IPS DF 6.9 (cell line): ENCODE results near the gene GNB1.

Experiments used
- DNase-seq: peaks from one replicate; pipeline ENCODE4 v3.0.0-alpha.2; 2013; ENCODE audit warnings: low read depth, low spot score
- H3K27ac ChIP-seq: one replicate; pipeline ENCODE4 v1.5.1; 2013; ENCODE audit warnings: low read length, control low read depth
- H3K27me3 ChIP-seq: 2 replicates; pipeline ENCODE4 v1.6.1; 2013; ENCODE audit warnings: mild to moderate bottlenecking, low read length; ENCODE audit not compliant: control insufficient read depth, insufficient read depth
- H3K36me3 ChIP-seq: 2 replicates; pipeline ENCODE4 v1.6.1; 2013; ENCODE audit warnings: low read length; ENCODE audit not compliant: control insufficient read depth, insufficient read depth
- H3K4me1 ChIP-seq: 2 replicates; pipeline ENCODE4 v1.6.1; 2013; ENCODE audit warnings: low read length; ENCODE audit not compliant: control insufficient read depth, insufficient read depth
- H3K4me3 ChIP-seq: 2 replicates; pipeline ENCODE4 v1.5.1; 2013; ENCODE audit warnings: mild to moderate bottlenecking, low read length
- H3K9me3 ChIP-seq: 2 replicates; pipeline ENCODE4 v1.6.1; 2013; ENCODE audit warnings: low read length, inconsistent platforms; ENCODE audit not compliant: control insufficient read depth, insufficient read depth
- WGBS: extraction: QIAGEN DNeasy Blood & Tissue Kit; methylation state at CpG from one replicate; pipeline ENCODE4 v1.1.7; 2013; ENCODE audit warnings: mixed read lengths, missing lambda C conversion rate; ENCODE audit not compliant: insufficient read length, insufficient coverage; 5-methylcytosine and 5-hydroxymethylcytosine counted together

GNB1 gene

GRCh38 chr1:1788646-1789431 lies 102.0 kb downstream of the GNB1 start:
- WGBS, result no CpG with 5 or more reads among the region's 25 CpGs
- Histone ChIP-seq H3K27me3 (no peaks in the 10 kb centered on the region), H3K4me3 (no peak overlapping the region), H3K36me3 (peaks cover 40% of the 10 kb centered on the region), H3K27ac (no peak overlapping the region), H3K4me1 (no peaks in the 10 kb centered on the region), H3K9me3 (no peaks in the 10 kb centered on the region)
- DNase-seq, result no peak

DNA sequence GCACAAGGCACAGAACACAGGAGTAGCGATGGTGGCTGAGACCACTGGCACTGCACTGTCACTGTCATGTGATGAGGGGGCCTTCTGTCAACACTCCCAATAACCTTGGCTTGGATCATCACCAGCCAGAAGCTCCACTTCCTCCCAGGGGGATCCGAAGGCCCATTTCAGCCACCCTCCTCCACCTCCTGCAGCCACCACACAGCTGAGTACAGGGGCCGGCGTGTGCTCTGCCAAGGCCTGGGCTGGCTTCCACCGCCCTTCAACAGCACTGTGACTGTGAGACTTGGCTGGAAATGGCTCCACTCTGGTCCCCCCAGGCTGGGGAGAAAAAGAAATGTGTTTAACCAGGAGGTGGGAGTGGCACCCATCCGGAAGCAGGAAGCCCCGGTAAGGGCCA lies 102.8 kb downstream of the GNB1 start:
- Histone ChIP-seq H3K27me3 (no peaks in the 10 kb centered on the region), H3K36me3 (peaks cover 34% of the 10 kb centered on the region), H3K4me1 (no peaks in the 10 kb centered on the region), H3K27ac (no peak overlapping the region), H3K4me3 (no peak overlapping the region), H3K9me3 (no peaks in the 10 kb centered on the region)
- no CpG with 5 or more reads among the region's 7 CpGs for WGBS
- DNase-seq, result no peak

- H3K9me3 ChIP-seq, result no peaks in the 10 kb centered on the region
- no peak overlapping the region for H3K4me3 ChIP-seq
- H3K36me3 ChIP-seq, result peaks cover 32% of the 10 kb centered on the region
- H3K27me3 ChIP-seq, result no peaks in the 10 kb centered on the region
- no peaks in the 10 kb centered on the region for H3K4me1 ChIP-seq
- WGBS, result 100% methylated on average over 1 of the region's 20 CpGs
- DNase-seq, result no peak
- no peak overlapping the region for H3K27ac ChIP-seq
Observed at GRCh38 chr1:1786836-1787605, 103.9 kb downstream of the GNB1 start.

GRCh38 chr1:1785666-1786065 lies 105.2 kb downstream of the GNB1 start:
- H3K4me1 ChIP-seq, result peaks cover 4% of the 10 kb centered on the region
- H3K27ac ChIP-seq, result no peak overlapping the region
- no peak overlapping the region for H3K4me3 ChIP-seq
- H3K27me3 ChIP-seq, result no peaks in the 10 kb centered on the region
- no CpG with 5 or more reads among the region's 10 CpGs for WGBS
- no peaks in the 10 kb centered on the region for H3K9me3 ChIP-seq
- DNase-seq, result no peak
- peaks cover 26% of the 10 kb centered on the region for H3K36me3 ChIP-seq

DNA sequence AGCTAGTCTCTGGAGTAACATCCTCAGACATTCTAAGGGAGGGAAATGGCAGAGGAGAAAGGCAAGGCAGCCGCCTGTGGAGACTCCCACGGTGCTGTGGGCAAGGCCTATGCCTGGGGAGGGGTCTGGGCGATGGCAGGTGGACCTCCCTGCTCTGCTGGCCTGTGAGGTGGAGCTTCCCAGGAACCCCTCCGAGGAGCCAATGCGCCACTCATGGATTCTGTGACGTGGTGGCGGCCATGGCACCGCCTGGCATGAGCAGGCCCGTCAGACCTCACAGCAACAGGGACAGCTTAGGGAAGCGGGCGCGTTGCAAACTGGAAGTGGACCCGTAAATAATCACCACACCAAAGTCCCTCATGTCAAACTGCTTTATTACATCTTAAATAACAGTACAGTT lies 106.0 kb downstream of the GNB1 start:
- Histone ChIP-seq H3K4me1 (peaks cover 8% of the 10 kb centered on the region), H3K27me3 (no peaks in the 10 kb centered on the region), H3K4me3 (no peak overlapping the region), H3K36me3 (peaks cover 22% of the 10 kb centered on the region), H3K9me3 (no peaks in the 10 kb centered on the region), H3K27ac (no peak overlapping the region)
- no peak for DNase-seq
- WGBS, result no CpG with 5 or more reads among the region's 13 CpGs

GRCh38 chr1:1783320-1783719 lies 107.6 kb downstream of the GNB1 start:
- Histone ChIP-seq H3K36me3 (peaks cover 14% of the 10 kb centered on the region), H3K4me1 (peaks cover 8% of the 10 kb centered on the region), H3K27me3 (no peaks in the 10 kb centered on the region), H3K4me3 (no peak overlapping the region), H3K27ac (no peak overlapping the region), H3K9me3 (no peaks in the 10 kb centered on the region)
- WGBS, result no CpG with 5 or more reads among the region's 8 CpGs
- no peak for DNase-seq

DNA sequence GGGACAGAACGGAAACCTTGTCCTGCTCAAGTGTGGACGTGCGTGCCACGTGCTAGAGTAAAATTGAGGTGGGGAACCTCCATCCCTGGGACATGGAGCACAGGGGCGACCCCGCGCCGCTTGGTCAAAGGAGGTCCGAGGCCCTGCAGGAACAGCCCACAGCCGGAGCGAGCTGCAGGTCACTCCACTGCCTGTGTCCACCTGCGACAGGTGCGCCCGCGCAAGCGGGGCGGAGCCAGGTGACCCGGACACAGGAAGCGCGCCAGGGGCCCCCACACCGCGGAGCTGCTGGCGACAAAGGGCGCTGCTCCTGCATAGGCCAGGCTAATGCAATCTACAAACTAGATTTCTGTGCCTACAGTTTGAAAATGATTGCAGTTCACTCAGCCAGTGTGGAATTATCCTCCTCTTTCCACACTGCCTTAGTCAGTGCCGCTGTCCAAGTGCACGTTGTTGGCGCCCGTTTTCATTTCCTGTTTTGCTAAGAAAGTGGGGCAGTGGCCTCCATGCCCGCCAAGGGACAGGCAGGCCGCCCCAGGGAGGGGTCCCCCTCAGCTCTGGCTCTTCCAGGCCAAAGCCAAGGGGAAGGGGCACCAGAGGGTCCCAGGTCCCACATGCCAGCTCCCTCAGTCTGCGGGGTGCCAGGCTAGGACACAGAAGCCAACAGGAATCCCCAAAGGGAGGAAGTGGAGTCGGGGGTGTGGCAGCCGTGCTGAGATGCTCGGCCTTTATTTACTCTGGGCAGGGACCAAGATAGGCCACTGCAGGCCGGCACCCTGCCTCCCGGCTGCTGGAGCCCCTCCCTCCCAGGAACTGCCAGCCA lies 108.3 kb downstream of the GNB1 start:
- DNase-seq, result no peak
- Histone ChIP-seq H3K9me3 (no peaks in the 10 kb centered on the region), H3K4me3 (peak overlapping the region; percentile 6; the same call in 1 of the 2 replicates), H3K4me1 (peaks cover 8% of the 10 kb centered on the region), H3K36me3 (peaks cover 10% of the 10 kb centered on the region), H3K27me3 (no peaks in the 10 kb centered on the region), H3K27ac (no peak overlapping the region)
- WGBS, result no CpG with 5 or more reads among the region's 36 CpGs

- H3K27me3 ChIP-seq, result no peaks in the 10 kb centered on the region
- no peak overlapping the region for H3K27ac ChIP-seq
- no peaks in the 10 kb centered on the region for H3K9me3 ChIP-seq
- DNase-seq, result no peak
- H3K4me3 ChIP-seq, result no peak overlapping the region
- H3K4me1 ChIP-seq, result peaks cover 10% of the 10 kb centered on the region
- 0 out of 2 replicates have a peak, but pooled peaks cover 2% of the 10 kb centered on the region for H3K36me3 ChIP-seq
- no CpG with 5 or more reads among the region's 7 CpGs for WGBS
Observed at GRCh38 chr1:1781526-1781903, 109.4 kb downstream of the GNB1 start.

- Histone ChIP-seq H3K4me1 (peaks cover 10% of the 10 kb centered on the region), H3K4me3 (no peak overlapping the region), H3K27ac (peak overlapping the region; percentile 2), H3K27me3 (no peaks in the 10 kb centered on the region), H3K9me3 (no peaks in the 10 kb centered on the region), H3K36me3 (no peaks in the 10 kb centered on the region)
- WGBS, result no CpG with 5 or more reads among the region's 7 CpGs
- DNase-seq, result no peak
Observed at GRCh38 chr1:1780598-1781525, 110.0 kb downstream of the GNB1 start.
